HepG2 (cell line): ENCODE measurements around the gene PPP1R9B.

Experiments
- CREB1 ChIP-seq, 2 experiments: fragments of 450-650 bp in 1 of 2; IDR thresholded peaks; 2 replicates each; pipeline ENCODE4 v1.6.1; 2016 to 2017; ENCODE audit warnings: control low read depth in 1 of 2, mild to moderate bottlenecking in 1 of 2, missing compliant biosample characterization in 1 of 2, missing genetic modification characterization in 1 of 2
- EZH2 ChIP-seq: conservative IDR thresholded peaks from 2 replicates; pipeline ENCODE4 v1.6.1; 2012; ENCODE audit warnings: mild to moderate bottlenecking, low read depth, low read length, moderate library complexity
- MZF1 ChIP-seq: sonication (generic); formaldehyde crosslinking; IDR thresholded peaks from 2 replicates; pipeline ENCODE4 v1.8.1; 2023; ENCODE audit warnings: mild to moderate bottlenecking, missing genetic modification reagents, borderline replicate concordance
- TF ChIP-seq, protein P1 (sequence below): sonication (generic); formaldehyde crosslinking; IDR thresholded peaks from 2 replicates; pipeline ENCODE4 v1.4.0; 2020; ENCODE audit warnings: missing genetic modification reagents
- TF ChIP-seq, protein P2 (sequence below): sonication (generic); formaldehyde crosslinking; IDR thresholded peaks from 2 replicates; pipeline ENCODE4 v1.4.0; 2020; ENCODE audit warnings: mild to moderate bottlenecking, missing genetic modification reagents, borderline replicate concordance

DNA sequence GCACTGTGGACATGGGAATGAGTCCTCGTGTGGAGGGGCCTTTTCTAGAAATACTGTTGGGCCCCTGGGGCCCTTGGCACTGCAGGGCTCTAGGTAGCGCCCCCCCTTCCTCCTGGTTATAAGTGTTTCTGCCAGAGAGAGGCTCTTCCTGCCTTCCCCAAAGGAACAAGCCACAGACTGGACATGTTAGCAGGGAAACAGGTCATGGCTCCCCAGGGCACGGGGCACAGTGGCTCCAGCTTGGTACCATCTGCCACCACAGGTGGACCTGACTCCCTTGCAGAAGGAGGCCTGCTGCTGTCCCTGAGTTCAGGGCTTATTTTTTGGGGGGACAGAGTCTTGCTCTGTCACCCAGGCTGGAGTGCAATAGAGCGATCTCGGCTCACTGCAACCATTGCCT lies 46.5 kb downstream of the PPP1R9B start:
- TF ChIP-seq, protein P1, sequence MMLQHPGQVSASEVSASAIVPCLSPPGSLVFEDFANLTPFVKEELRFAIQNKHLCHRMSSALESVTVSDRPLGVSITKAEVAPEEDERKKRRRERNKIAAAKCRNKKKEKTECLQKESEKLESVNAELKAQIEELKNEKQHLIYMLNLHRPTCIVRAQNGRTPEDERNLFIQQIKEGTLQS: no peak
- TF ChIP-seq, protein P2, sequence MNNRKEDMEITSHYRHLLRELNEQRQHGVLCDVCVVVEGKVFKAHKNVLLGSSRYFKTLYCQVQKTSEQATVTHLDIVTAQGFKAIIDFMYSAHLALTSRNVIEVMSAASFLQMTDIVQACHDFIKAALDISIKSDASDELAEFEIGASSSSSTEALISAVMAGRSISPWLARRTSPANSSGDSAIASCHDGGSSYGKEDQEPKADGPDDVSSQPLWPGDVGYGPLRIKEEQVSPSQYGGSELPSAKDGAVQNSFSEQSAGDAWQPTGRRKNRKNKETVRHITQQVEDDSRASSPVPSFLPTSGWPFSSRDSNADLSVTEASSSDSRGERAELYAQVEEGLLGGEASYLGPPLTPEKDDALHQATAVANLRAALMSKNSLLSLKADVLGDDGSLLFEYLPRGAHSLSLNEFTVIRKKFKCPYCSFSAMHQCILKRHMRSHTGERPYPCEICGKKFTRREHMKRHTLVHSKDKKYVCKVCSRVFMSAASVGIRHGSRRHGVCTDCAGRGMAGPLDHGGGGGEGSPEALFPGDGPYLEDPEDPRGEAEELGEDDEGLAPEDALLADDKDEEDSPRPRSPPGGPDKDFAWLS (CRISPR knock-in tag): no peak
- no peak for TF ChIP-seq CREB1 (IDR thresholded peaks at IDR 0.05)
- TF ChIP-seq CREB1 (CRISPR knock-in tag; IDR thresholded peaks at IDR 0.05): no peak
- no peak for TF ChIP-seq EZH2
- TF ChIP-seq MZF1: no peak
